Heart left ventricle (tissue), 16 donors: ENCODE results near the gene SRSF5. TPM values are rescaled to one million over a fixed set of nuclear protein-coding genes. Genes with fewer than 3 reads are reported as not detected.

Experiments used
- ATAC-seq, 4 donors: fragments of 200-7000 bp; cut with Tn5 transposase; one replicate each; pipeline ENCODE4 v1.9.1; 2020 to 2022; ENCODE audit warnings: moderate library complexity in 4 of 4, mild to moderate bottlenecking in 3 of 4, moderate number of reproducible peaks in 1 of 4
- DNase-seq, 5 donors: peaks; one replicate each; pipeline ENCODE4 v3.0.0-alpha.2; 2020
- H3K27ac ChIP-seq, 12 donors: fragments of 200-600 bp; sonication (generic) in 4 of 12; one replicate each; pipeline versions ENCODE4 v1.5.0 to v1.8.0; 2016 to 2022; ENCODE audit warnings: mild to moderate bottlenecking in 2 of 12
- H3K27me3 ChIP-seq, 9 donors: fragments of 200-600 bp; sonication (generic) in 2 of 9; one replicate each; pipeline versions ENCODE4 v1.5.1 to v1.8.0; 2016 to 2022; ENCODE audit warnings: mild to moderate bottlenecking in 3 of 9
- H3K36me3 ChIP-seq, 9 donors: fragments of 200-600 bp; sonication (generic) in 2 of 9; one replicate each; pipeline versions ENCODE4 v1.5.0 to v1.8.0; 2018 to 2022; ENCODE audit warnings: mild to moderate bottlenecking in 2 of 9
- H3K4me1 ChIP-seq, 12 donors: fragments of 200-600 bp; sonication (generic) in 4 of 12; one replicate each; pipeline versions ENCODE4 v1.5.0 to v1.8.0; 2016 to 2022; ENCODE audit warnings: mild to moderate bottlenecking in 3 of 12
- H3K4me3 ChIP-seq, 12 donors: fragments of 200-600 bp; sonication (generic) in 4 of 12; one replicate each; pipeline versions ENCODE4 v1.5.0 to v1.8.0; 2017 to 2022; ENCODE audit warnings: mild to moderate bottlenecking in 9 of 12, moderate library complexity in 4 of 12
- H3K9me3 ChIP-seq, 12 donors: fragments of 200-600 bp; sonication (generic) in 4 of 12; one replicate each; pipeline versions ENCODE4 v1.5.0 to v1.8.0; 2016 to 2022; ENCODE audit warnings: mild to moderate bottlenecking in 1 of 12
- POLR2A ChIP-seq, 2 donors: fragments of 450-650 bp; IDR thresholded peaks; one replicate each; pipeline ENCODE4 v1.6.1; 2017; ENCODE audit warnings: antibody characterized with exemption in 2 of 2, mild to moderate bottlenecking in 2 of 2, moderate library complexity in 2 of 2
- WGBS, 4 donors: extraction: QIAGEN DNeasy Blood & Tissue Kit in 2 of 4; methylation state at CpG; one replicate each; pipeline versions ENCODE4 v1.1.5 to v1.1.7; 2013 to 2018; 5-methylcytosine and 5-hydroxymethylcytosine counted together
- intact Hi-C, 10 donors: fragments of 100-400 bp; cut with DNase I; formaldehyde crosslinking; loops; one replicate each; pipeline versions ENCODE4 v1.11.1 to v1.14.2; 2022
- polyA plus RNA-seq, 2 donors: library from polyadenylated mRNA; stranded (reverse); fragments of 200-250 nt; gene quantifications; one replicate each; pipeline ENCODE4 v1.2.3, GENCODE V29; 2013
- total RNA-seq, 9 donors: library from RNA; depleted of rRNA in 2 of 9; stranded (reverse); fragments of >200 nt in 2 of 9; fragmentation: NEBNext Ultra II Directional in 3 of 9; extraction: Animal tissue kit (Norgen Biotek cat#: 25700) in 3 of 9; gene quantifications; one replicate each; pipeline versions ENCODE4 v1.1.0 to v1.2.4, GENCODE V29; 2016 to 2023
- TF ChIP-seq, protein P1 (sequence below), 12 donors: fragments of 200-600 bp; sonication (generic) in 4 of 12; IDR thresholded peaks; one replicate each; pipeline versions ENCODE4 v1.5.0 to v1.8.0; 2018 to 2022; ENCODE audit warnings: antibody characterized with exemption in 12 of 12, mild to moderate bottlenecking in 5 of 12
- donor health status: ischemic (EF 13 %, LVEDD 7.1; RV severe dilation, severe dysfunction).
- donor health status: healthy with polysubstance abuse.
- donor health status: DM: no; HTN: yes; CAD: no.
- donor health status: DM: no; HTN: no; CAD: no.
- donor health status: ischemic (EF 25% LVEDD 6.9; RV normal size, moderate dysfunction).
- donor health status: ischemic (EF 25% LVEDD 5.7; RV mildly dilated, moderate dysfunction).
- donor health status: healthy.
- donor health status: DM: yes; HTN: yes; CAD: no.
- donor health status: ischemic (EF 35%, LVEDD 5.7; RV mildly dilated, moderate dysfunction).
- donor health status: nonischemic (EF 11% LVEDD 7.7; RV severe dilation, severe dysfunction).
- donor health status: DM: yes; HTN: yes; CAD: no.
- donor health status: PGD.
- donor health status: ischemic (EF 29% LVEDD 5.4; RV normal size, mild dysfunction).
- donor health status: nonischemic (EF 23%, LVEDD 6.1; RV moderate dilation, normal function).

Gene SRSF5
- total and polyA plus RNA-seq, 11 donors = 63.8 to 197 (median 176) TPM

DNA sequence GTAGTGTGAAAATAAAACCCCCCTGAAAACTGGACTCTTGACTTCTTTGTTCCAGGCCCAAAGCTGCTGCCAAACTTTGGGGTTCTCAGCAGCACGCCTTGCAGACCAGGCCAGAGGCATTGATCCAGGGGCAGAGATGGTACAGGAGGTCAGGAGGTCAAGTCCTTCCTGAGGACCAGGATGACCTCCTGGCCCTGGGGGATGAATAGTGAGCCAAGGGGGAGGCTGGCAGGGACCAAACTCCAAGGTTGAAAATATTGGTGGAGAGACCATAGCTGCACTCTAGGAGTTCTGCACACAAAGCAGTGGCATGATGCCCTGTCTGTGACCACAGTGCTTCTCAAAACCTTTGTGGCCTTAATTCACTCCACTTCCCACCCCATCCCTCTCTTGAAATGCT is 18.0 kb downstream of the SRSF5 start:
- peaks cover 0 to 34% (median 17%) of the 10 kb centered on the region in 9 donors for H3K36me3 ChIP-seq
- WGBS, 4 donors = 83 to 100% (median 99%) methylated on average over 1 of the region's 1 CpG
- intact Hi-C loops = no loop called here
- no peak overlapping the region for H3K4me3 ChIP-seq
- ATAC-seq (peak in 1 of 4 donors; percentile 13), DNase-seq (no peak)
- TF ChIP-seq POLR2A (IDR thresholded peaks at IDR 0.05) = no peak
- TF ChIP-seq, protein P1, sequence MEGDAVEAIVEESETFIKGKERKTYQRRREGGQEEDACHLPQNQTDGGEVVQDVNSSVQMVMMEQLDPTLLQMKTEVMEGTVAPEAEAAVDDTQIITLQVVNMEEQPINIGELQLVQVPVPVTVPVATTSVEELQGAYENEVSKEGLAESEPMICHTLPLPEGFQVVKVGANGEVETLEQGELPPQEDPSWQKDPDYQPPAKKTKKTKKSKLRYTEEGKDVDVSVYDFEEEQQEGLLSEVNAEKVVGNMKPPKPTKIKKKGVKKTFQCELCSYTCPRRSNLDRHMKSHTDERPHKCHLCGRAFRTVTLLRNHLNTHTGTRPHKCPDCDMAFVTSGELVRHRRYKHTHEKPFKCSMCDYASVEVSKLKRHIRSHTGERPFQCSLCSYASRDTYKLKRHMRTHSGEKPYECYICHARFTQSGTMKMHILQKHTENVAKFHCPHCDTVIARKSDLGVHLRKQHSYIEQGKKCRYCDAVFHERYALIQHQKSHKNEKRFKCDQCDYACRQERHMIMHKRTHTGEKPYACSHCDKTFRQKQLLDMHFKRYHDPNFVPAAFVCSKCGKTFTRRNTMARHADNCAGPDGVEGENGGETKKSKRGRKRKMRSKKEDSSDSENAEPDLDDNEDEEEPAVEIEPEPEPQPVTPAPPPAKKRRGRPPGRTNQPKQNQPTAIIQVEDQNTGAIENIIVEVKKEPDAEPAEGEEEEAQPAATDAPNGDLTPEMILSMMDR (IDR thresholded peaks at IDR 0.05) = no peak
- no peaks in the 10 kb centered on the region for H3K27me3 ChIP-seq
- no peak overlapping the region for H3K27ac ChIP-seq
- no peaks in the 10 kb centered on the region for H3K4me1 ChIP-seq
- H3K9me3 ChIP-seq = no peaks in the 10 kb centered on the region

DNA sequence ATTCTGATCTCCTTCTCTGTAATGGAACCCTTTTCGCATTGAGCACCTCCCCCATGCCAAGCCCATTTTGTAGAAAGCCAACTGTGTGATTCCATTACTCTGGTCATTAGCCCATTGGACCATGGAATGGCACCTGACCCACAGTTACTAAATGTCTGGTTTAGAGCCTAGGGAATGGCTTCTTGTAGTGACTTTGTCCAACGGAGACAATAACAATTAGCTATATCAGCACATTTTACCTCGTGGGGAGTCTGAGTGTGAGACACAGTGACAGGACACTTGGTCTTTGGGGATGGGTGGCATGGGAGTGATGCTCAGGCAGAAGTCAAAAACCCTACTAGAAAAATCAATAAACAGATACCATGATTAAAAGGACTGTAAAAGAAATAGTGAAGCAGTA is 19.7 kb downstream of the SRSF5 start:
- peaks cover 0 to 19% (median 7%) of the 10 kb centered on the region in 9 donors for H3K36me3 ChIP-seq
- H3K9me3 ChIP-seq = no peaks in the 10 kb centered on the region
- no peaks in the 10 kb centered on the region for H3K27me3 ChIP-seq
- 86 to 97% (median 90%) methylated on average over 3 of the region's 3 CpGs for WGBS, 4 donors
- ATAC-seq = no peak
- TF ChIP-seq, protein P1 (IDR thresholded peaks at IDR 0.05) = no peak
- TF ChIP-seq POLR2A (IDR thresholded peaks at IDR 0.05) = no peak
- H3K27ac ChIP-seq = no peak overlapping the region
- intact Hi-C loops = no loop called here
- H3K4me1 ChIP-seq = no peaks in the 10 kb centered on the region
- DNase-seq = no peak
- H3K4me3 ChIP-seq = no peak overlapping the region

DNA sequence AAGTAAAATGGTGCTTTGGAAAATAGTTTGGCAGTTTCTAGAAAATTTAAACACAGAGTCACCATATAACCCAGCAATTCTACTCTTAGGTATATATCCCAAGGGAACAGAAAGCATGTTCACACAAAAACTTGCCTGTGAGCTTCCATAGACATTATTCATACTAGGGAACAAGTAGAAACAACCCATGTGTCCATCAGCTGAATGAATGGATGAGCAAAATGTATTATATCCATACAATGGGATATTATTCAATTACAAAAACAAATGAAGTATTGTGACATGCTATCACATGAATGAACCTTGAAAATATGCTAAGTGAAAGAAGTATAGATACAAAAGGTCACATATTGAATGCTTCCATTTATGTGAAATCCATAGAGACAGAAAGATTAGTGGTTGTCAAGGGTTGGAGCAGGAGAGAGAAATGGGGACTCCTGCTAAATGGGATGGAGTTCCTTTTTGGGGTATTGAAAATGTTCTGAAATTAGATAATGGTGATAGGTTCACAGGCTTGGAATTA is 22.2 kb downstream of the SRSF5 start:
- ATAC-seq (no peak), DNase-seq (no peak)
- H3K4me3 ChIP-seq = no peak overlapping the region
- intact Hi-C loops = no loop called here
- H3K27ac ChIP-seq = no peak overlapping the region
- no peaks in the 10 kb centered on the region for H3K27me3 ChIP-seq
- peaks cover 0 to 14% (median 7%) of the 10 kb centered on the region in 9 donors for H3K36me3 ChIP-seq
- H3K4me1 ChIP-seq = no peaks in the 10 kb centered on the region
- H3K9me3 ChIP-seq = no peaks in the 10 kb centered on the region
- TF ChIP-seq, protein P1 (IDR thresholded peaks at IDR 0.05) = no peak
- no peak for TF ChIP-seq POLR2A (IDR thresholded peaks at IDR 0.05)

DNA sequence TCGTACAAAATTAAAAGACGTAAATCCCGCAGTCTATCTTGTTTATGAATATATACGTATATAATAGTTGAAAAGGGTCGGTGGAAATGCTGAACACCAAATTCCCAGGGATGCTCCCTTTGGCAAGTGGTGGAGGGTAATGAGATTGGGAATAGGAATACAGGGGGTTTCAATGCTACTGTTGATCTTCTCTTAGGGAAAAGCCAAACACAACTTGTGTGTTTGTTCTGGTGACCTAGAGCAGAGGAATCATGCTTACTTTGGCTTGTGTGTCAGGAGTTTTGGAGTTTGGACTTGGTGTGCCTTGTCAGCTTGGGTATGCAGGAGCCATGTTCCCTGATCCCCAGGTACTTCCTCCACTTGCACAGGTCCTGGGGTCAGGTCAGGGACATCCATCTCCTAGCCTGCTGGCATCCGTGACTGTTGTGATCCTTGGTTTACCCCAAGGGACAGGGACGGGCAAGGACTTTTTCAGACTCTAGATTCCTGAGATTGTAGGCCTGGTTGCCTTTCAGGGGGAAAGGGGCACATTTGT is 26.0 kb downstream of the SRSF5 start:
- Histone ChIP-seq H3K36me3 (no peaks in the 10 kb centered on the region), H3K27ac (no peak overlapping the region), H3K9me3 (no peaks in the 10 kb centered on the region), H3K27me3 (no peaks in the 10 kb centered on the region), H3K4me3 (no peak overlapping the region), H3K4me1 (peaks cover 0 to 8% (median 0%) of the 10 kb centered on the region in 12 donors)
- WGBS, 4 donors = 91 to 94% (median 93%) methylated on average over 7 of the region's 7 CpGs
- no peak for DNase-seq
- no peak for ATAC-seq
- TF ChIP-seq, protein P1 (IDR thresholded peaks at IDR 0.05) = no peak
- TF ChIP-seq POLR2A (IDR thresholded peaks at IDR 0.05) = no peak
- intact Hi-C loops = no loop called here
